Gastroesophageal sphincter (tissue), 4 donors: ENCODE measurements around the gene CYLD. TPM values are rescaled to one million over a fixed set of nuclear protein-coding genes. Genes with fewer than 3 reads are reported as not detected.

Experiments used
- ATAC-seq: fragments of 150-250 bp; one replicate; pipeline ENCODE4 v1.9.1; 2016; ENCODE audit warnings: mild to moderate bottlenecking, moderate library complexity
- H3K27ac ChIP-seq, 4 donors: fragments of 200-600 bp; sonication (generic) in 3 of 4; 1 replicate in 3 of 4; 2 replicates in 1 of 4; pipeline ENCODE4 v1.5.1; 2016 to 2019
- H3K27me3 ChIP-seq: fragments of 200-600 bp; sonication (generic); one replicate; pipeline ENCODE4 v1.5.1; 2019
- H3K36me3 ChIP-seq, 2 donors: fragments of 200-600 bp; sonication (generic); one replicate each; pipeline ENCODE4 v1.5.1; 2019; ENCODE audit warnings: control low read depth in 1 of 2
- H3K4me1 ChIP-seq, 3 donors: fragments of 200-600 bp; sonication (generic); 1 replicate in 2 of 3; 2 replicates in 1 of 3; pipeline ENCODE4 v1.5.1; 2016 to 2019; ENCODE audit warnings: control low read depth in 2 of 3
- H3K4me3 ChIP-seq, 2 donors: fragments of 200-600 bp; sonication (generic); one replicate each; pipeline ENCODE4 v1.5.1; 2019; ENCODE audit warnings: mild to moderate bottlenecking in 1 of 2, moderate library complexity in 1 of 2
- H3K9me3 ChIP-seq, 3 donors: fragments of 200-600 bp; sonication (generic); one replicate each; pipeline ENCODE4 v1.5.1; 2017 to 2019; ENCODE audit warnings: control low read depth in 2 of 3
- EP300 ChIP-seq: sonication (generic); formaldehyde crosslinking; IDR thresholded peaks from one replicate; pipeline ENCODE4 v1.6.1; 2017; ENCODE audit warnings: antibody characterized with exemption, mild to moderate bottlenecking
- POLR2A ChIP-seq, 2 donors: fragments of 450-650 bp; IDR thresholded peaks; one replicate each; pipeline ENCODE4 v1.6.1; 2017; ENCODE audit warnings: antibody characterized with exemption in 2 of 2, mild to moderate bottlenecking in 2 of 2, moderate library complexity in 1 of 2
- POLR2AphosphoS5 ChIP-seq: sonication (generic); formaldehyde crosslinking; IDR thresholded peaks from one replicate; pipeline ENCODE4 v1.6.1; 2017; ENCODE audit warnings: antibody characterized with exemption
- WGBS, 2 donors: methylation state at CpG; one replicate each; pipeline ENCODE4 v1.1.5; 2018; ENCODE audit warnings: low coverage in 1 of 2; 5-methylcytosine and 5-hydroxymethylcytosine counted together
- total RNA-seq, 4 donors: library from RNA; depleted of rRNA; stranded (reverse); fragments of >200 nt; gene quantifications; one replicate each; pipeline ENCODE4 v1.1.0, GENCODE V29; 2016
- TF ChIP-seq, protein P1 (sequence below), 4 experiments: fragments of 200-600 bp in 2 of 4; fragments of 450-650 bp in 2 of 4; sonication (generic) in 1 of 4; IDR thresholded peaks; one replicate each; pipeline ENCODE4 v1.5.1; 2017 to 2019; ENCODE audit warnings: antibody characterized with exemption in 4 of 4, mild to moderate bottlenecking in 2 of 4, moderate library complexity in 2 of 4

The CYLD gene
- total RNA-seq, 4 donors from 2014 or later = 39.2 to 82.5 (median 53.2) TPM

DNA sequence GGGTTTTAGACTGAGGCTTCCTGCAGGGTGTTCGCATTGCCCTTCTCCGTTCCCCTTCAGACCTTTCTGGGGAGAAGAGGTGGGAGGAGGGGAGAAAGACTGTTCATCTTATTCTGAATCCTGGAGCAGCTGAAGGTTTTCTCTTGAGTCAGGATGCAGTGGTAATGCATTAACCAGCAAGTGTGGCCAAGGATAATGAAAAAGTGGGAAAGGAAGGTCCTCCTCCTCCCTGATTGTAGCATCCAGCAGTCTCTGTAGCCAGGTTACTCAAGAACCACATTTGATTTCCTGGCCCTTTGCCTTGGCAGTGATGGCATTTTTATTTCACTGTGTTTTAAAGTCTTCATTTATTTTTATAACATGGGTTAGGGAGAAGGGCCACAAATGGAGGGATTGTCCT is 59.1 kb downstream of the CYLD start:
- TF ChIP-seq POLR2A (IDR thresholded peaks at IDR 0.05) (no peak), POLR2AphosphoS5 (no peak), EP300 (no peak)
- TF ChIP-seq, protein P1, sequence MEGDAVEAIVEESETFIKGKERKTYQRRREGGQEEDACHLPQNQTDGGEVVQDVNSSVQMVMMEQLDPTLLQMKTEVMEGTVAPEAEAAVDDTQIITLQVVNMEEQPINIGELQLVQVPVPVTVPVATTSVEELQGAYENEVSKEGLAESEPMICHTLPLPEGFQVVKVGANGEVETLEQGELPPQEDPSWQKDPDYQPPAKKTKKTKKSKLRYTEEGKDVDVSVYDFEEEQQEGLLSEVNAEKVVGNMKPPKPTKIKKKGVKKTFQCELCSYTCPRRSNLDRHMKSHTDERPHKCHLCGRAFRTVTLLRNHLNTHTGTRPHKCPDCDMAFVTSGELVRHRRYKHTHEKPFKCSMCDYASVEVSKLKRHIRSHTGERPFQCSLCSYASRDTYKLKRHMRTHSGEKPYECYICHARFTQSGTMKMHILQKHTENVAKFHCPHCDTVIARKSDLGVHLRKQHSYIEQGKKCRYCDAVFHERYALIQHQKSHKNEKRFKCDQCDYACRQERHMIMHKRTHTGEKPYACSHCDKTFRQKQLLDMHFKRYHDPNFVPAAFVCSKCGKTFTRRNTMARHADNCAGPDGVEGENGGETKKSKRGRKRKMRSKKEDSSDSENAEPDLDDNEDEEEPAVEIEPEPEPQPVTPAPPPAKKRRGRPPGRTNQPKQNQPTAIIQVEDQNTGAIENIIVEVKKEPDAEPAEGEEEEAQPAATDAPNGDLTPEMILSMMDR (IDR thresholded peaks at IDR 0.05) = no peak
- H3K36me3 ChIP-seq = peaks cover 3 to 30% of the 10 kb centered on the region in 2 donors
- no peaks in the 10 kb centered on the region for H3K27me3 ChIP-seq
- no peak for ATAC-seq
- H3K4me1 ChIP-seq = peaks cover 0 to 26% (median 0%) of the 10 kb centered on the region in 3 donors
- H3K4me3 ChIP-seq = no peak overlapping the region
- peak overlapping the region in 1 of 4 donors; percentile 13 for H3K27ac ChIP-seq
- 79% methylated on average over 2 of the region's 2 CpGs; no CpG with 5 or more reads in 1 of the 2 donors for WGBS, 2 donors
- H3K9me3 ChIP-seq = no peaks in the 10 kb centered on the region

DNA sequence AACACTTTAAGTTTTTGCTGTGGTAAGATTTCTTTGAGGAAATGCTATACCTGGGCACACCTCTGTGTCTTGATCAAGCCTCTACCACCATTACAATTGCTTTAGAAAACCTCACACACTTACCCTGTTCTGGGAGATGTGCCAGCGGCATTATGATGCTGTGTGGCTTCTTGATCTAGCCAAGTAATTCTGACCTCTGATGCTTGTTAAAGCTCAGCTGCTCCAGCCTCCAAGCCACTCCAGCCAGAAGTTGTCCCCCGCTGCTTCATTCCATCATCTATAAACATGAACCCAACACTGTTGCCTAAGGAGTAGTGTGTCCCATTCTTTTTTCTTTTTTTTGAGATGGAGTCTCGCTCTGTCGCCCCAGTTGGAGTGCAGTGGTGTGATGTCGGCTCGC is 60.1 kb downstream of the CYLD start:
- Histone ChIP-seq H3K4me1 (peaks cover 0 to 35% (median 0%) of the 10 kb centered on the region in 3 donors), H3K27me3 (no peaks in the 10 kb centered on the region), H3K9me3 (no peaks in the 10 kb centered on the region), H3K36me3 (peaks cover 0 to 20% of the 10 kb centered on the region in 2 donors), H3K27ac (no peak overlapping the region), H3K4me3 (no peak overlapping the region)
- 86% methylated on average over 1 to 6 of the region's 6 CpGs for WGBS, 2 donors
- ATAC-seq = no peak
- TF ChIP-seq EP300 (no peak), POLR2AphosphoS5 (no peak)
- TF ChIP-seq, protein P1 (IDR thresholded peaks at IDR 0.05) = no peak

DNA sequence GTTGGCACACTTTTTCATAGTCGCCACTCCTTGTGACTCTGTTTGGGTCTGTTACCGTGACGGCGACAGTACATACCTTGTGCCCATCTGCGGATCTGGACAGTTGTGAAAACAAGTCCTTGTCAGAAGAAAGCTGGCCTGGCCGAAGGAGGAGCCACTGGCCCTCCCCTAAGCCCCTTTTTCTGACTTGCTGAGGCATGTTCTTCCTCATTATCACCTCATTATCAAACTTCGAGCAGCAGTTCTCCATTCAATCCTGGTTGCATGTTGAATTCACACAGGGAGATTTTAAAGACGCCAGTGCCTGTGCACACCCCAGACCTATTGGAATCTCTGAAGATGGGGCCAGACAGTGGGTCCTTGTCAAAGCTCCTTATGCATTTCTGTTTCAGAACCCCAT is 61.1 kb downstream of the CYLD start:
- Histone ChIP-seq H3K4me1 (peaks cover 0 to 35% (median 0%) of the 10 kb centered on the region in 3 donors), H3K27me3 (no peaks in the 10 kb centered on the region), H3K4me3 (no peak overlapping the region), H3K27ac (no peak overlapping the region), H3K9me3 (no peaks in the 10 kb centered on the region), H3K36me3 (peaks cover 0 to 11% of the 10 kb centered on the region in 2 donors)
- WGBS, 2 donors = 64 to 77% methylated on average over 8 of the region's 8 CpGs
- no peak for ATAC-seq
- TF ChIP-seq POLR2AphosphoS5 (no peak), EP300 (no peak), POLR2A (IDR thresholded peaks at IDR 0.05) (no peak)
- TF ChIP-seq, protein P1 (IDR thresholded peaks at IDR 0.05) = no peak

DNA sequence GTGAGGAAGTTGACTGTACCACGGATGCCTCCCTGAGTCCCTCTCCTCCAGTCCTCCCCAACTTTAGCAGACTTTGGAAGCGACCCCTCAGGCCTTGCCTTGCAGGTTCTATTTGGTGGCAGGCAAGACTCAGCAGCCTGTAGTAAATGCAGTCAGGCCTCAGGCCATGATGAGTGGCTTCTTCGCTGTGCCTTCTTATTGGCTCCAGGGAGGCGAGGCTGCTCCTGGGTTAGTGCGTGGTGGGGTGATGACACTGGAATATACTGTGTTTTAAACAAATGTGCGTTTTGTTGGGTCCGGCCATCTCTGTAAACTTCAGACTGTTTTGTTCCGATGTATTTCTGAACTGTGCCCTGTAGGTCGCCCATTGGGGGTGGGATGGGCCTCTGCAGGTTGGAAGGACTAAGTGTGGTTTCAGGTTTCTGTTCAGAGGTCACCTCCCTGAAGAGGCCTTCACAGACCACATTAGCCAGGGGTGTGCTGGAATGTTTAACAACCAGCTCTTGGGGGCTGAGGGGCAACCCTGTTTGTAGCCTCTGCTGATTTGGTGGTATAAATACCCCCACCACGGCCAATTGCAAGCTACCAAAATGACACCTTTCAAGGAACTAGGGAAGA is 62.5 kb downstream of the CYLD start:
- Histone ChIP-seq H3K4me1 (peaks cover 0 to 35% (median 0%) of the 10 kb centered on the region in 3 donors), H3K9me3 (no peaks in the 10 kb centered on the region), H3K27ac (no peak overlapping the region), H3K27me3 (no peaks in the 10 kb centered on the region), H3K36me3 (no peaks in the 10 kb centered on the region), H3K4me3 (no peak overlapping the region)
- ATAC-seq = no peak
- TF ChIP-seq, protein P1 (IDR thresholded peaks at IDR 0.05) = no peak
- 76 to 100% methylated on average over 2 of the region's 10 CpGs for WGBS, 2 donors
